ENCODE results near the gene GYG1.

GRCh38 chr3:149016242-149016641 lies 24.9 kb downstream of the GYG1 start:
- TF ChIP-seq REST (IDR thresholded peaks at IDR 0.05; ENCODE audit: insufficient read depth in 1 of 2, low read depth in 2 of 2, low read length in 2 of 2) (no peak), SIN3A (IDR thresholded peaks at IDR 0.05; ENCODE audit: borderline replicate concordance, insufficient read depth, low read length) (no peak), POLR2AphosphoS5 (IDR thresholded peaks at IDR 0.05; ENCODE audit: low read depth, low read length) (no peak)

Data from PFSK-1 (cell line).